Endometrial microvascular endothelial cells (primary cell): ENCODE measurements around the gene MRFAP1L1. TPM values are rescaled to one million over a fixed set of nuclear protein-coding genes. Genes with fewer than 3 reads are reported as not detected.
"Not testable (repeated sequence)": the region's sequence is repeated elsewhere in the genome, so short reads cannot be mapped to it uniquely, and the experiment has no call there.

Experiments
- in situ Hi-C: cut with HindIII; loops from 2 replicates; pipeline ENCODE4 v1.10.0; 2017; ENCODE audit warnings: low sequenced_read_pairs, low pct_unique_long_range_greater_than_20kb; ENCODE audit errors: inconsistent ontology term
- total RNA-seq: library from RNA; depleted of rRNA; stranded (reverse); fragments of >200 nt; gene quantifications from one replicate; pipeline ENCODE4 v1.2.3, GENCODE V29; 2015; ENCODE audit errors: inconsistent ontology term

The MRFAP1L1 gene
- total RNA-seq, 1 donor from 2014 or later: 48.1 TPM

GRCh38 chr4:6740347-6740746 is 30.7 kb upstream of the MRFAP1L1 start:
- in situ Hi-C loops: no loop called here

DNA sequence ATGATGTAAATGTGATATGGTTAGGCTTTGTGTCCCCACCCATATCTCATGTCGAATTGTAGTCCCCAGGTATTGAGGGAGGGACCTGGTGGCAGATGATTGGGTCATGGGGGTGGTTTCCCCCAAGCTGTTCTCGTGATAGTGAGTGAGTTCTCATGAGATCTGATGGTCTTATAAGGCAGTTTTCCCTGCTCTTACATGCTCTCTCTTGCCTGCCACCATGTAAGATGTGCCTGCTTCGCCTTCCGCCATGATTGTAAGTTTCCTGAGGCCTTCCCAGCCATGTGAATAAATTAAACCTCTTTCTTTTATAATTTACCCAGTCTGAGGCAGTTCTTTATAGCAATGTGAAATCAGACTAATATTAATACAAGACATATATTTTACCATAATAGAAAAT is 30.3 kb upstream of the MRFAP1L1 start:
- in situ Hi-C loops: no loop called here

- in situ Hi-C loops: no loop called here
Observed at GRCh38 chr4:6734165-6734786, 24.6 kb upstream of the MRFAP1L1 start.

GRCh38 chr4:6733358-6734164 is 23.9 kb upstream of the MRFAP1L1 start:
- in situ Hi-C loops: no loop called here

- in situ Hi-C loops: no loop called here
Observed at GRCh38 chr4:6732441-6733357, 23.0 kb upstream of the MRFAP1L1 start.

- in situ Hi-C loops: no loop called here
Observed at GRCh38 chr4:6731780-6732179, 22.1 kb upstream of the MRFAP1L1 start.

- in situ Hi-C loops: no loop called here
Observed at GRCh38 chr4:6731318-6731675, 21.6 kb upstream of the MRFAP1L1 start.

- in situ Hi-C loops: no loop called here
Observed at GRCh38 chr4:6730603-6731317, 21.1 kb upstream of the MRFAP1L1 start.

DNA sequence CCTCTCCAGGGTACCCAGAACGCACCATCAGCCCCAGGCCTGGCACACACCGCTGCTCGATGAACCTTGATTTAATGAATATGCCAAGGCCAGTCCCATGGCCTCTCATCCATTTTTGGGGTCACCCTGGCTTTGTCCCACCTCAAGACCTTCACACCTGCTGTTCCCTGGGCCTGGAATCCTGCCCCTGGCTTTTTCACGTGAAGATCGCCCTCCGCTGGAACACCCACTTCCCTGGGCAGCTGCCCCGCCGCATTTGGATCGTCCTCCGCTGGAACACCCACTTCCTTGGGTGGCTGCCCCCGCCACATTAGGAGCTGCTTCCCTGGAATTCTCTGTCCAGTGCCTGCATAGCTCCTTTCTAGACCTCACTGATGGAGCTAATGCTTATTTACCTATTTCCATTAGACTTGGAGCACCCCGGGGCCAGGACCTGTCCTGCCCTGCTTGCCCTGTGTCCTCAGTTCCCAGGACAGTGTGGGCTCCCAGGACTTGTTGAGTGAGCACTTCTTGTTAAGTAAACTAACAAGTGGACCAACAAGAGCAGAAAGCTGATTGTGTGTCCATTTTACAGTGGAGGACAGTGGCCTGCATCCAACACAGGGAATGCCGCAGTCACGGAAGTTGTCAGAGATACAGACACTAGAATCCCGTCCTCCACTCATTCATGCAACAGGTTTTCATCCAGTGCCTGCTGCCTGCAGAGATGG is 18.8 kb upstream of the MRFAP1L1 start:
- in situ Hi-C loops: no loop called here

- in situ Hi-C loops: no loop called here
Observed at GRCh38 chr4:6727943-6728250, 18.2 kb upstream of the MRFAP1L1 start.

DNA sequence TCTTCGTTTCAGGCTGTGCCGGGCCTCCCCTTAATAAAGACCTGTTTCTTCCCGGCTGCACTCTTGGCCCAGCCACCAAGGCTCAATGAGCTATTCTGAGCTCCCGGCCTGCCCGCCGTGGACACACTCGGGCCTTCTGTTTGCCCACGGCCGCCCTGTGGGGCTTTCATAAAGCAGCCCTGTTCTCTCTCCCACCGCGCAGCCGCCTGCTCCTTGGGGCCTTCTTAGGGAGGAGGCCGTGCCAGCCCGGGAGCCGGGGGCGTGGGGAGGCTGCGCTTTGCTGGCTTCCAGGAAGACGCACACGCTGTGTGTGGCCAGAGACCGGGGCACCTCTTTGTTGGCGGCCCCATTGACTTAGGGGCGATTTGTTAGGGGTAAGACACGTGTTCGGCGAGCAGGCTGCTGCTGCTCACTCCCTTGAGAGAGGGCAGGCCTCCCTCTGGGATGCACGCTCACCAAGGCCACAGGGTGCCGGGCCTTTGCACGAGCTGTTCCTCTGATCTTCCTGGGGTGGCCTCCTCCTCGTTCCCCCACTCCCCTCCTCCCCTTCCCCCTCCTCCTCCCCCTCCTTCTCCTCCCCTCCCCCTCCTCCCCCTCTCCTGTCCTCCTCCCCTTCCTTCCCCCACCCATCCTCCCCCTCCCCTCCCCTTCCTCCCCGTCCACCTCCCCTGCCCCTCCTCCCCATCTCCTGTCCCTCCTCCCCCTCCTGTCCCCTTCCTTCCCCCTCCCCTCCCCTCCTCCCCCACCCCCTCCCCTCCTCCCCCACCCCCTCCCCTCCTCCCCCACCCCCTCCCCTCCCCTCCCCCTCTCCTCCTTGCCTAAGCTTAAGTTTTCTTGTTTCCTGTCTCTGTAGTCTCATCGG is 17.6 kb upstream of the MRFAP1L1 start:
- in situ Hi-C loops: no loop called here

DNA sequence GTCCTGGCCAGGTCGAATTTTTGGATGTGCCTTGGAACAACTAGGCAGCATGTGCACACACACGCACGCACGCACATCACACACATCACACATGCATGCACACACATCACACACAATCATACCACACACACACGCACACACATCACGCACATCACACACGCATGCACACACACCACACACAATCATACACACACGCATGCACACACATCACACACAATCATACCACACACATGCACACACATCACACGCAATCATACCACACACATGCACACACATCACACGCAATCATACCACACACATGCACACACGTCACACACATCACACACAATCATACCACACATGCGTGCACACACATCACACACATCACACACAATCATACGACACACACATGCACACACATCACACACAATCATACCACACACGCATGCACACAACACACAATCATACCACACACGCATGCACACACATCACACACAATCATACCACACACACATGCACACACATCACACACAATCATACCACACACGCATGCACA is 15.8 kb upstream of the MRFAP1L1 start:
- in situ Hi-C loops: not testable (repeated sequence)

GRCh38 chr4:6724421-6725111 is 14.9 kb upstream of the MRFAP1L1 start:
- in situ Hi-C loops: no loop called here

GRCh38 chr4:6723851-6724250 is 14.2 kb upstream of the MRFAP1L1 start:
- in situ Hi-C loops: no loop called here

DNA sequence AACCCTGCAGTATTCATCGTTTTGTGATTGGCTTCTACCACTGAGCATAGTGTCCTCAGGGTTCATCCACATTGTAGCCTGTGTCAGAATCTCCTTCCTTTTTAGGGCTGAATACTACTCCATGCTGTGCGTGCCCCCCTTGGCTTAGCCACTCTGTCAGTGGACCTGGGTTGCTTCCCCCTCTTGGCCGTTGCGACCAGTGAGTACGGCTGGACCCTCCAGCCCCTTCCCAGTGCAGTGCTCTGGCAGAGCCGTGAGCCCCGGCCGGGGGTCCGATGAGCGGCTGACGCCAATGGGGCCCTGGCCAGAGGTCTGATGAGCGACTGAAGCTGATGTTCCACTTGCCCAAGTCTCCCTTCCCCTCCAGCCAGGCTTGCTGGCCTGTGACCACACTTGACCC is 13.2 kb upstream of the MRFAP1L1 start:
- in situ Hi-C loops: no loop called here

DNA sequence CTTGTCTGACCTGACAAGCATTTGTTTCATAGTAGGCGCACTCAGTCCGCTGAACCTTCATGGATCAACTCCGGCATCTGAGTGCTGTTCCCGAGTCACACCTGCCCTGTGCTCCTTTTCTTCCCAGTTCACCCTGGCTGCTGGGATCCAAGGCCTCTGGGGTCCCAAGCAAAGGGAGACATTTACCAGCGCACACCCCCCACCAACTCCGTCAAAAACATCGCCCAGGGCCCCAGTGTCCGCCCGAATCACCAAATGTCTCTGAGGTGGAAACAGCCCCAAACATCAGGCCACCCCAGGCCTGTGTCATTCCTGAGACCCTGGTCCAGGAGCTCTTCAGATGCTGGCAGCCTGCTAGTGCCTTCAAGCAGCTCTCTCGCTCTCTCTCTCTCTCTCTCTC is 11.5 kb upstream of the MRFAP1L1 start:
- in situ Hi-C loops: no loop called here

GRCh38 chr4:6720202-6720699 is 10.6 kb upstream of the MRFAP1L1 start:
- in situ Hi-C loops: no loop called here
